GM19351 (cell line): ENCODE data around the gene ARF3.
A peak's percentile ranks its signal among the peaks of the same experiment; 100 is the strongest.

Source experiments
- ATAC-seq: cut with Tn5 transposase; IDR thresholded peaks from one replicate; pipeline ENCODE4 v1.9.1; 2021; ENCODE audit warnings: mild to moderate bottlenecking, moderate library complexity; ENCODE audit not compliant: unreplicated experiment

The ARF3 gene

GRCh38 chr12:48967991-48968390 is 10.7 kb upstream of the ARF3 start:
- no peak for ATAC-seq

- ATAC-seq: no peak
Observed at GRCh38 chr12:48966177-48966895, 9.0 kb upstream of the ARF3 start.

GRCh38 chr12:48965298-48965838 is 8.1 kb upstream of the ARF3 start:
- no peak for ATAC-seq

GRCh38 chr12:48961801-48962200 is 4.5 kb upstream of the ARF3 start:
- no peak for ATAC-seq

DNA sequence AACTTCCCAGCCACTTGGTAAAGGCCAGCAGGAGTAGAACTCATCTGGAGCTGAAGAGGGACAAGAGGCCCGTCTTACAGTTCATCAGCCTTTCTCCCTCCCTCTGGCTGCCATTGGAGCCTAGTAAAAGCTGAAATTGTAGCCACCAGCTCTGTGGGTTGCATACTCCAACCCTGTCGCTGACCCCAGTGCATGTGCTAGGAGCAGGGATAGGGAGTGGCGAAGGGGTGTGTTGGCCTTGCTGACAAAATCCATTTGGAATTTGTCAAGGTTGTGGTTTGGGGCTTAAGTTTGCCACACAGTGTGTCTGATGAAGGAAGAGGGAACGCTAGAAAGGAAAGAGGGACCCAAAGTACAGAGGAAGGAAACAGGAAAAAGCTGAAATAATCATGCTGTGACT is 4.0 kb upstream of the ARF3 start:
- no peak for ATAC-seq

DNA sequence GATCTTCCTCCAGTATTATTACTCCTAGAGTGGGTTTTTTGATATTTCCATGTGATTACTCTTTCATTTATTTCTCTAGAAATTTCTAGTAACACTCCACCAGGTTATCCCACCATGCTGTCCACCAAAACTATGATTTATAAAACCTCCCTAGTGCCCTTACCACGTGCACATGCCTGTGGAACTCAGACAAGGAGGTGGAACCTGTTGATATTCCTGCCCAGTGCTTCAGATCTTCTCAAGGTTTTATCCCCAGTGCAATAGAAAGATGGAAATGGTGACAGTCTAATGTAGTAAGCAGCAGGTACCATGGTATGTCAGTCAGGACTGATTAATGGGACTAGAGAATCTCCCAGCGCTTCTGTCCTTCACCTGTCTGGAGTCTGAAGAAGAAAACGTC is 3.5 kb upstream of the ARF3 start:
- no peak for ATAC-seq

GRCh38 chr12:48958049-48958388 is 732 bp upstream of the ARF3 start:
- ATAC-seq: no peak

GRCh38 chr12:48956279-48957140 is 777 bp downstream of the ARF3 start:
- peak; percentile 30 for ATAC-seq

GRCh38 chr12:48954841-48955501 is 2.3 kb downstream of the ARF3 start:
- no peak for ATAC-seq

DNA sequence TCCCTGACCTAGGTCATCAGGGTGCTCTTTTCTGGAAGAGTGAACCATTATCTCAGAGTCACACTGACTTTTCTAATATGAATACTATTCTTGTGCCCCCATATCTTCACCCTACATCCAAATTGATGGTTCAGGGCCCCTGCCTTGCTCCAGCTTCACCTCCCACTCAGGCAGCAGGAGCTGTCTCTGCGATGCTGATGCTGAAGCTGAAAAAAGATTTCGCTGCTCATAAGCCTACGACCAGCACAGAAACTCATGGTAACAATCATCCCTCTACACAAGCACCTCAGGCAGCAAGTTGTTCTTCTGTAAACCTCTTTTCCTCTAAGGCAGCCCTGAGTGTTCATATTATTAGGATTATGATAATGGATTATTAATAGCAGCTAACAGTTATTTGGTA is 3.2 kb downstream of the ARF3 start:
- ATAC-seq: no peak

DNA sequence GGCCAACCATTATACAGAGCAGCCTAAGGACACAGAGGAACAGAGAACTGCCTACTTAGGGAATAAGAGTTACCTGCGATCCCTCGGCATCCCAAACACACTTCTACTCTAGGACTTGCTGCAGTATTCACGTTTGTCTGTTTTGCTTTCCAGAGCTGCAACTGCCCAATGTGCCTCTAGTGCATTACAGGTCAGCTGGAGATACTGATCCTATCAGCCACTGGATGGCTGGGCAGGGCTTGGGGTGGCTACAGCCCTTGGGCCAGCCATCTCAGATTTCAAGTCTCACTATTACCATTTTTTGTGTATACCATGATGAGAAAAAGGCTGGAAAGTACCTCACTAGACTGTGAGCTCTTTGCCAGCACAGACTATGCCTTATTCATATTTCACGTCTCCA is 4.6 kb downstream of the ARF3 start:
- no peak for ATAC-seq

GRCh38 chr12:48947727-48948126 is 9.6 kb downstream of the ARF3 start:
- no peak for ATAC-seq

GRCh38 chr12:48946943-48947342 is 10.3 kb downstream of the ARF3 start:
- ATAC-seq: no peak

DNA sequence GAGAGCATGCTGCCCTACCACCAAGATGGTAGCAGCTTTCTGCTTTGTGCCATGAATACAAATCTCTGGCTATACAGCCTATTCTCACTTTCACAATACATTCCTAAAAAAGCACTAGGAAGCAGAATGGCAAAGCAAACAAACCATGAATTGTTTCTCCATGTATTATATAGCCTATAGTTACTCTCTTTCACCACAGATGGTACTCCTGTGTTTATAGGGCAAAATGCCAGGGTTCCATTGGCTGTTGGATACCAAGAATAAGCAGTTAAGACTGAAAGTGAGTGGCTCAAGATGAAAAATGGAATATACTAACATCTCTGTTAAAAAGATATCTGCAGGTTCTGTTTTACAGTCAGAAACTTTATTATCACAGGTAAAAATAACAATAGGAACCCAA is 11.1 kb downstream of the ARF3 start:
- ATAC-seq: no peak

- ATAC-seq: no peak
Observed at GRCh38 chr12:48943221-48943620, 14.1 kb downstream of the ARF3 start.

- no peak for ATAC-seq
Observed at GRCh38 chr12:48940181-48940580, 17.1 kb downstream of the ARF3 start.

GRCh38 chr12:48938805-48939204 is 18.5 kb downstream of the ARF3 start:
- ATAC-seq: no peak

GRCh38 chr12:48937170-48937569 is 20.1 kb downstream of the ARF3 start:
- ATAC-seq: no peak

DNA sequence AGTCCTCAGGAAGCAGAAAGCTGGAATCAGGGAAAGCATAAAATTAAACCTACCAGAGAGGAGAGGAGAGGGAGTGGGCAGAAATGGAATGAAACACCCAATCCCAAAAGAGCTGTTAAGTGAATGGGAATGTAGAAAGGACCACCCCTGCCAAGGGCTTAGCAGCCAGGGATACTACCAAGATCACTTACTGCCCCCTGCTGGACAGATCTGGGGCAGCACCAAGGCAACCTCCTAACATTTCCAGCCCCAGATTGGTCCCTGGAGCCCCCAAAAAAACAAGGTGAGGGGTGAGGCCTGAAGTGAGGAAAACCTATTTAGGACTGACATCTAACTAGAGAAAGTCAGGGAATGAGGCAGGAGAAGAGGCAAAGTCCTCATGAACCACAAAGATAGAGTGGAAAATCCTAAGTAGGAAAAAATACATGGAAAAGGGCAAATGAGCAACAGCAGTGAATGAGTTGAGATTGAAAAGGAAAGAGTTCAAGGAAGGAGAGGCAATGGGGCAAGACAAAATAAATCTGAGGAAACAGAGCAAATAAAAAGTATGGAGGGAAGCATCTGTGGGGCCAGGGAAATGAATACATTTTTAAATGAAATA is 20.8 kb downstream of the ARF3 start:
- no peak for ATAC-seq

DNA sequence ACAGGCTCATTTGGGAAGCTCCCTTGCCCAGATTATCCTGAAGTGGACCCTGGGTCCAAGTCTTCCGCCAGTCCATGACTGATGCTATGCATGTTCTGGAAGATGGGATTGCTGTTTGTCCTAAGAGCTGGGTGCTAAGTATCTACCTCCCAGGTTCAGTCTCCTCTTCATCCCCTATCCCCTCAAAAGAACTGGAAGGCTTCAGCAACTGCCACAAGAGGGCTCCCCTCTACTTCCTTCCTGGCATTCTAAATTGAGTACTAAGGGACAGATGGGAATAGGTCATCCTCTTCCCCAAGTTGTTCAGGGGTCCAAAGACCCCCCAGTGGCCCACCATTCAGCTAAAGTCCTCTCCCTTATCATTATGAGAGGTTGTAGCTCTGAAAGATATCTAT is 23.0 kb downstream of the ARF3 start:
- ATAC-seq: no peak

- no peak for ATAC-seq
Observed at GRCh38 chr12:48933664-48934311, 23.5 kb downstream of the ARF3 start.
